ENCODE measurements around the gene RBMS1. TPM values are rescaled to one million over a fixed set of nuclear protein-coding genes. Genes with fewer than 3 reads are reported as not detected.

Gene RBMS1
- total RNA-seq, 1 experiment from 2014 or later = 61.9 TPM

DNA sequence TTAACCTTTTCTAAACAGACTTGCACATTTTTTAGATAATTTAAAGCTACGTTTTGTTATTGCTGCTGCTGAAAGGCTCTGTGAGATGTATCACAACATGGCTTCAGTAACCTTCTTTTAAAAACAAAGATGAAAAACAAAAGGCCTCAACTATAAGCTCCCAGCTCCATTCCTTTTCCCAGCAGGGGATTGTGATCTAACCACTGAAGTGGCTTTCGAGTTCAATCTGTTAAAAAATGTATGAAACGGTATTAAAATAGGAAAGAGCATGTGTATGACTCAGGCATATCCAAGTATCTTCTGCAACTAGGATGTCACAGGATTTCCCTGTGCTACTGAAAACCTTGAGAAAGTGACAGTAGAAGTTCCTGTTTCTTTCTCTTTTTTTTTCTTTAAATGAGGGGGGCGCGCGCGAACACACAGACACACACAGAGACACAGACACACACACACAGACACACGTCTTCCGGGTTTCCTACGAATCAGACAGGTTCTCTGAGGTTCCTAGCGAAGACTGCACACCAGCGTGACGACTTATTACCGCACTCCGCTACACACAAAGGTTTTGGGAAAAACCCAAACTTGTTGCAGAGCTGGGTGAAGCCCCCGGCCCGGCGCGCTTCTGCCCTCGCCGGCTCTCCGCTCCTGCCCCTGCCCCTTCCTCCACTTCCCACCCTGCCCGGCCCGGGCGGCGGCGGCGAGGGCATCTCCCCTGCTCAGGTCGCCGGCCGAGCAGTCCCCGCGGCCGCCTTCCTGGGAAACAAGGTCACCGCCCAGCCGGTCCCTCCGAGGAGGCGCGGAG lies 86.8 kb downstream of the RBMS1 start:
- H3K4me1 Mint-ChIP-seq (ENCODE audit: low read depth, unreplicated experiment) = peaks cover 67% of the 10 kb centered on the region
- TF ChIP-seq, protein P1, sequence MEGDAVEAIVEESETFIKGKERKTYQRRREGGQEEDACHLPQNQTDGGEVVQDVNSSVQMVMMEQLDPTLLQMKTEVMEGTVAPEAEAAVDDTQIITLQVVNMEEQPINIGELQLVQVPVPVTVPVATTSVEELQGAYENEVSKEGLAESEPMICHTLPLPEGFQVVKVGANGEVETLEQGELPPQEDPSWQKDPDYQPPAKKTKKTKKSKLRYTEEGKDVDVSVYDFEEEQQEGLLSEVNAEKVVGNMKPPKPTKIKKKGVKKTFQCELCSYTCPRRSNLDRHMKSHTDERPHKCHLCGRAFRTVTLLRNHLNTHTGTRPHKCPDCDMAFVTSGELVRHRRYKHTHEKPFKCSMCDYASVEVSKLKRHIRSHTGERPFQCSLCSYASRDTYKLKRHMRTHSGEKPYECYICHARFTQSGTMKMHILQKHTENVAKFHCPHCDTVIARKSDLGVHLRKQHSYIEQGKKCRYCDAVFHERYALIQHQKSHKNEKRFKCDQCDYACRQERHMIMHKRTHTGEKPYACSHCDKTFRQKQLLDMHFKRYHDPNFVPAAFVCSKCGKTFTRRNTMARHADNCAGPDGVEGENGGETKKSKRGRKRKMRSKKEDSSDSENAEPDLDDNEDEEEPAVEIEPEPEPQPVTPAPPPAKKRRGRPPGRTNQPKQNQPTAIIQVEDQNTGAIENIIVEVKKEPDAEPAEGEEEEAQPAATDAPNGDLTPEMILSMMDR (IDR thresholded peaks at IDR 0.05; ENCODE audit: unreplicated experiment) = no peak
- peak overlapping the region; percentile 63 for H3K4me3 Mint-ChIP-seq (ENCODE audit: low read depth, unreplicated experiment)
- no peaks in the 10 kb centered on the region for H3K27me3 Mint-ChIP-seq (ENCODE audit: unreplicated experiment)
- CTCF ChIA-PET = interaction anchor here (0.7 to 1.5 kb wide), 4 partner anchors 10 to 563 kb away, joined by 3 to 4 read pairs (median 3); no protein-coding TSS in a partner anchor
- peak; percentile 48 for DNase-seq
- TSS peak; percentile 31 for BruUV-seq (replicated peaks)
- peaks cover 51% of the 10 kb centered on the region for H3K36me3 Mint-ChIP-seq (ENCODE audit: insufficient read depth, unreplicated experiment)
- no peaks in the 10 kb centered on the region for H3K9me3 Mint-ChIP-seq (ENCODE audit: low read depth, unreplicated experiment)
- intact Hi-C loops (cut with micrococcal nuclease; ENCODE audit: unreplicated experiment) = loop anchor here (5.0 kb wide), 1 partner anchor 246 kb away; no protein-coding TSS in a partner anchor
- H3K27ac Mint-ChIP-seq (ENCODE audit: unreplicated experiment) = peak overlapping the region; percentile 85

DNA sequence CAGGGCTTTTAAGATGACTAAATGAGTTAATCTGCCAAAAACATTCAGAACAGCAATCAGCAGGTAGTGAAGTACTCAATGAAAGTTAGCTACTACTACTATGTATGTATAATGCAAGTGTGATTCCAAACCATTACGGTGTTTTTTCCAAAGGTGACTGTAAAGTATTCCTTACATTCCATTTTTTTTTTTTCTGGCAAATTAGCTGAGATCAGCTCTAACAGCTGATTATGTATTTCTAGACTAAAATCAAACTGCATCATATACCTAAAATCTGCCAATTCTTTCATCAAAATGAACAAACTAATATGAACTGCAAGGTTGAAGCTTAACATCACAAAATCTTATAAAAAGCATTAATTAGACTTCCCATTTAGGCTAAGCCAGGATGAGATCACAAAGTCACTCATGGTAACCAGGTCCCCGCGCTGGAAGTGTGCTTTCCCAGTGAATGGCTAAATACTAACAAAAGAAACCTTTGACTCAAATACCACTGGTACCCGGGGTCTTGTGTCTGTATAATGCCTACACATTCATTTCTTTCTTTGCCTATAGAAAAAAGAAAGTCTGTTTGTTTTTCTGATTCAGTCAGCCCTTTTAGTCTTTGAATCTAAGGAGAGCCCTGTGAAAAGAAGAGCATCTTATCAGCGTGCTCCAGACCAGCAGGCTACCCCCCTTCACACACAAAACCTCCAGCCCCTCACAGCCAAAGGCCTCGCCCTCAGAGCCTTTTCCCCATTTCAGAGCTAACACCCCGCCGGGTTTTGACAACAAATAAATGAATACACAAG lies 88.3 kb downstream of the RBMS1 start:
- Mint-ChIP-seq H3K27ac (ENCODE audit: unreplicated experiment) (peak overlapping the region; percentile 91), H3K9me3 (ENCODE audit: low read depth, unreplicated experiment) (no peaks in the 10 kb centered on the region), H3K4me3 (ENCODE audit: low read depth, unreplicated experiment) (peak overlapping the region; percentile 63), H3K4me1 (ENCODE audit: low read depth, unreplicated experiment) (peaks cover 55% of the 10 kb centered on the region), H3K36me3 (ENCODE audit: insufficient read depth, unreplicated experiment) (peaks cover 43% of the 10 kb centered on the region), H3K27me3 (ENCODE audit: unreplicated experiment) (no peaks in the 10 kb centered on the region)
- TF ChIP-seq, protein P1 (IDR thresholded peaks at IDR 0.05; ENCODE audit: unreplicated experiment) = no peak
- intact Hi-C loops (cut with micrococcal nuclease; ENCODE audit: unreplicated experiment) = loop anchor here (5.0 kb wide), 1 partner anchor 247 kb away; no protein-coding TSS in a partner anchor
- no peak for DNase-seq
- CTCF ChIA-PET = no interaction called here
- BruUV-seq (replicated peaks) = no TSS peak

DNA sequence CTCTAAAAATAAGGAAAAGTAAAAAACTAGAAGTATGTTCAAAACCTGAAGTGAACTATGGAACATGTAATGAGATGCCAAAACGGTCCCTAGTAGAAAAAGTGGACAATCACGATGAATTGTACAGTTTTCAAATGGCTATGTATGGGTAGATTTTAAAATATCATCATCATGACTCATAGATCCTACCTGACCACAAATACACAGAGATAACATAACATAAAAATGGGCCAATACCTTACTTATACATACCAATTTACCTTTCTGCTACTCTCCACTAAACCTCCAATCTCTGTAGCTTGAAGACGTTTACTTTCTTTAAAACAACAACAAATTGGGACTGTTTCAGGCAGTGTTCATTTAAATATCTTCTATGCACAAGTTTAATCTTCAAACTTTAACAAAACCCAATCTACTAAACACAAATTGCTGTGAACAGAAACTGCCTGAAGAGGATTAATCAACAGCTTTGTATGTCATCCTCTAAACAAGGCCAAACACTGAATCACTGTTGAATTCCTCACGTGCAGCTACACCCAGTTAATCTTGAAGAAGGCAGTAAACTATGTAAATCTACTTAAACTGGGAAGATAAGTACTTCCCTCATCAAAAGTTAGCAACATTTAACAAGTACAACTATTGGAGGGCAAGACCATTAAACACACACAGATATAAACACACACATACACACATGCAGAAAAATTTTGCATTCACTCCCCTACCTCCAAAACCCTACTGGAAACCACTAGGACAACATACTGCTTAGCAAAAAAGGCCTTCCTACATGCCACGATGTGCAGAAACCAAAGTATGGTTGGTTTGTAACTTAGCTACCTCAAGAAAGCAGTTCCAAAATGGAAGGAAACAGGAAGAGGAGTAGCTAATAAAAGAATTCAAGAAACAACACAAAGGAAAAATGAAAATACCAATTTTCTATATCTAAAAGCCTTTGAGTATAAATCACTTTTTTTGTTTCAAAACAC lies 90.3 kb downstream of the RBMS1 start:
- Mint-ChIP-seq H3K27ac (ENCODE audit: unreplicated experiment) (peak overlapping the region; percentile 91), H3K36me3 (ENCODE audit: insufficient read depth, unreplicated experiment) (peaks cover 29% of the 10 kb centered on the region), H3K27me3 (ENCODE audit: unreplicated experiment) (no peaks in the 10 kb centered on the region), H3K4me1 (ENCODE audit: low read depth, unreplicated experiment) (peaks cover 40% of the 10 kb centered on the region), H3K4me3 (ENCODE audit: low read depth, unreplicated experiment) (peak overlapping the region; percentile 66), H3K9me3 (ENCODE audit: low read depth, unreplicated experiment) (no peaks in the 10 kb centered on the region)
- CTCF ChIA-PET = interaction anchor here (0.6 to 1.4 kb wide), 5 partner anchors 25 to 516 kb away, joined by 3 to 5 read pairs (median 3); no protein-coding TSS in a partner anchor
- TF ChIP-seq, protein P1 (IDR thresholded peaks at IDR 0.05; ENCODE audit: unreplicated experiment) = no peak
- DNase-seq = no peak
- intact Hi-C loops (cut with micrococcal nuclease; ENCODE audit: unreplicated experiment) = loop anchor here (2.0 kb wide), 1 partner anchor 568 kb away; no protein-coding TSS in a partner anchor
- no TSS peak for BruUV-seq (replicated peaks)

All from Calu3 (cell line).